ENCODE results near the gene ARFIP2.

- TF ChIP-seq CTCF (conservative IDR thresholded peaks at IDR 0.05; ENCODE audit: low read depth, low read length), result no peak
- no peak for TF ChIP-seq EZH2phosphoT487 (IDR thresholded peaks at IDR 0.05; ENCODE audit: borderline replicate concordance, low read length)
Measured at GRCh38 chr11:6526411-6527135, 45.4 kb upstream of the ARFIP2 start.
